Adrenal gland (tissue), 12 donors: ENCODE measurements around the gene HYOU1. TPM values are rescaled to one million over a fixed set of nuclear protein-coding genes. Genes with fewer than 3 reads are reported as not detected.
"Not testable (repeated sequence)": the region's sequence is repeated elsewhere in the genome, so short reads cannot be mapped to it uniquely, and the experiment has no call there.

ENCODE experiments used
- DNase-seq, 7 donors: peaks; one replicate each; pipeline ENCODE4 v3.0.0-alpha.2; 2019 to 2020
- H3K27ac ChIP-seq, 5 donors: fragments of 200-600 bp; sonication (generic) in 4 of 5; 1 replicate in 3 of 5; 2 replicates in 2 of 5; pipeline versions ENCODE4 v1.5.1 to v1.8.0; 2016 to 2020; ENCODE audit warnings: mild to moderate bottlenecking in 1 of 5
- H3K27me3 ChIP-seq: fragments of 200-600 bp; 2 replicates; pipeline ENCODE4 v1.8.0; 2021
- H3K36me3 ChIP-seq, 2 donors: fragments of 200-600 bp; replicated peaks in 1 of 2; 1 replicate in 1 of 2; 2 replicates in 1 of 2; pipeline versions ENCODE4 v1.5.1 to v1.8.0; 2018 to 2022
- H3K4me1 ChIP-seq, 2 donors: fragments of 200-600 bp; replicated peaks in 1 of 2; 1 replicate in 1 of 2; 2 replicates in 1 of 2; pipeline versions ENCODE4 v1.5.1 to v1.8.0; 2018 to 2021
- H3K4me3 ChIP-seq, 4 donors: fragments of 200-600 bp; sonication (generic) in 3 of 4; one replicate each; pipeline ENCODE4 v1.5.1; 2016 to 2018
- H3K9me3 ChIP-seq, 3 donors: fragments of 200-600 bp; sonication (generic) in 1 of 3; replicated peaks in 1 of 3; 1 replicate in 2 of 3; 2 replicates in 1 of 3; pipeline versions ENCODE4 v1.5.1 to v1.8.0; 2016 to 2021
- CTCF ChIP-seq, 6 experiments: fragments of 450-650 bp in 4 of 6; fragments of 200-600 bp in 2 of 6; sonication (generic) in 1 of 6; IDR thresholded peaks; 1 replicate in 5 of 6; 2 replicates in 1 of 6; pipeline versions ENCODE4 v1.5.1 to v1.8.0; 2016 to 2021; ENCODE audit warnings: antibody characterized with exemption in 6 of 6, mild to moderate bottlenecking in 2 of 6, moderate library complexity in 1 of 6
- POLR2A ChIP-seq, 2 donors: fragments of 450-650 bp; IDR thresholded peaks; one replicate each; pipeline ENCODE4 v1.6.1; 2017; ENCODE audit warnings: antibody characterized with exemption in 2 of 2, mild to moderate bottlenecking in 2 of 2, moderate library complexity in 1 of 2
- WGBS, 4 donors: extraction: QIAGEN DNeasy Blood & Tissue Kit in 2 of 4; methylation state at CpG; one replicate each; pipeline versions ENCODE4 v1.1.5 to v1.1.7; 2013 to 2017; 5-methylcytosine and 5-hydroxymethylcytosine counted together
- intact Hi-C, 2 donors: fragments of 100-400 bp; cut with DNase I; formaldehyde crosslinking; loops; one replicate each; pipeline versions ENCODE4 v1.14.1 to v1.15.0; 2022 to 2023
- polyA plus RNA-seq, 3 donors: library from polyadenylated mRNA; stranded (reverse); fragments of 200-250 nt in 2 of 3; fragments of 350-450 nt in 1 of 3; fragmentation: Illumina TruSeq in 1 of 3; extraction: RNeasy Lipid Tissue Mini Kit (QIAGEN cat#74804) in 1 of 3; gene quantifications; one replicate each; pipeline ENCODE4 v1.2.3, GENCODE V29; 2013 to 2014
- total RNA-seq, 9 donors: library from RNA; depleted of rRNA in 4 of 9; stranded (reverse); fragments of >200 nt in 4 of 9; fragments of 120-200 nt in 1 of 9; fragmentation: NEBNext Ultra II Directional in 1 of 9; extraction: Animal tissue kit (Norgen Biotek cat#: 25700) in 1 of 9; gene quantifications; one replicate each; pipeline versions ENCODE4 v1.1.0 to v1.2.4, GENCODE V29; 2013 to 2023
- donor health status: healthy with polysubstance abuse.
- donor health status: Bipolar disorder and iron deficiency.
- donor health status: DM: yes; HTN: yes; CAD: no.
- donor health status: DM: no; HTN: no; CAD: no.
- donor health status: DM: no; HTN: no; CAD: no.
- donor health status: DM: yes; HTN: yes; CAD: no.

The HYOU1 gene
- total and polyA plus RNA-seq, 12 donors, result 43.5 to 301 (median 69.3) TPM

DNA sequence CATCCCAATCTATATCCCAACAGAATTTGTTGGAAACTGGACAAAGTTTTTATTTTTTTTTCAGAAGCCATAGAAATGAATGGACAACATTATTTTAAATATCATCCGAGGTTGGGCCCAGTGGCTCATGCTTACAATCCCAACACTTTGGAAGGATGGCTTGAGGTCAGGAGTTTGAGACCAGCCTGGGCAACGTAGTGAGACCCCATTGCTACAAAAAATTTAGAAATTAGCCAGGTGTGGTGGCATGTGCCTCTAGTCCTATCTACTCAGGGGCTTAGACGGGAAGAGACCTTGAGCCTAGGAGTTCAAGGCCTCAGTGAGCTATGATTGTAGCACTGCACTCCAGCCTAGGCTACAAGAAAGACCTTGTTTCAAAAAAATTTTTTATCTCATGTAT lies 22.2 kb downstream of the HYOU1 start:
- intact Hi-C loops, result no loop called here

GRCh38 chr11:119033421-119033820 lies 23.6 kb downstream of the HYOU1 start:
- H3K9me3 ChIP-seq, H3K36me3 ChIP-seq, H3K4me3 ChIP-seq, intact Hi-C loops, DNase-seq, H3K27me3 ChIP-seq, H3K27ac ChIP-seq: not testable (repeated sequence)
- H3K4me1 ChIP-seq, result peaks cover 5 to 18% of the 10 kb centered on the region in 2 donors
- WGBS, 4 donors, result 76 to 85% (median 81%) methylated on average over 10 of the region's 10 CpGs

More for the DNA sequence above, 22.2 kb downstream of the HYOU1 start:
- no peak overlapping the region for H3K4me3 ChIP-seq
- no peaks in the 10 kb centered on the region for H3K36me3 ChIP-seq
- H3K4me1 ChIP-seq, result peaks cover 4% of the 10 kb centered on the region in 2 donors
- DNase-seq, result no peak
- no peaks in the 10 kb centered on the region for H3K9me3 ChIP-seq
- H3K27me3 ChIP-seq, result no peaks in the 10 kb centered on the region
- no peak overlapping the region for H3K27ac ChIP-seq
- 64 to 73% (median 66%) methylated on average over 3 of the region's 3 CpGs for WGBS, 4 donors
- no peak for TF ChIP-seq POLR2A (IDR thresholded peaks at IDR 0.05)
- TF ChIP-seq CTCF (IDR thresholded peaks at IDR 0.05), result no peak

- H3K27ac ChIP-seq, result no peak overlapping the region
- DNase-seq, result no peak
- 69 to 80% (median 74%) methylated on average over 7 to 9 of the region's 9 CpGs for WGBS, 4 donors
- intact Hi-C loops, result no loop called here
- peaks cover 5 to 20% of the 10 kb centered on the region in 2 donors for H3K4me1 ChIP-seq
- H3K36me3 ChIP-seq, result peaks cover 0 to 2% of the 10 kb centered on the region in 2 donors
- no peak overlapping the region for H3K4me3 ChIP-seq
- no peaks in the 10 kb centered on the region for H3K9me3 ChIP-seq
- TF ChIP-seq POLR2A (IDR thresholded peaks at IDR 0.05) (no peak), CTCF (IDR thresholded peaks at IDR 0.05) (no peak)
- H3K27me3 ChIP-seq, result no peaks in the 10 kb centered on the region
Measured at GRCh38 chr11:119031912-119032280, 25.1 kb downstream of the HYOU1 start.

DNA sequence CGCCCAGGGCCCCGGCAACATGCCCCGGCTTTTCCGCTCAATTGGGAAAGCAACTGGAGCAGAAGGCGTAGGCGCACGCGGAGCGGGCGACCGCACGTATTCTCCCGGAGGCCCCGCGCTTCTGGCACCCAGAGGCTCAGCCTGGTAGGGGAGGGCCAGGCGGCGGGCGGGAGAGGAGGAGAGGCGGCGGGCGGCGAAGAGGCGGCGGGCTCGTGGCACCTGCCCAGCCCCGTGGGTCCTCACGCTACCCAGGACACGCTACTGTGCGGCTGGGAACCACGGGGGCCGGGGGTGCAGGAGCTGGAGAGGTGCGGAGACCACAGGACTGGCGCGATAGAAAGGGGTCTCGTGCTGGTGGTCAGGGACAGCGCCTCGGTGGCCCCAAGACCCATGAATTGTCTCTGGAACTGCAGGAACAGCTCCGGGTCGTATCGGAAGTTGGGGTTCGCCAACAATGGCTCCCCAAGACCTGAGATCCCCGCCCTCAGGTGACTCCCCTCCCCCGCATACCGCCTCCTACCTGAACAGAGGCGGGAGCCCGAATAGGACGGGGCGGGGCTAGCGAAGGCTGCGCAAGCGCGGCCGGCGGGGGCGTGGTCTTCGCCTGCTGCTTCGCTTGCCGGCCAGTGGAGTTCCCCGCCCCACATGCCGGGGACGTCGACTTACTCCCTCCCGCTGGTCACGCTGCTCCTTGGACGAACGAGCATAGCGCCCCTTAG lies 26.5 kb downstream of the HYOU1 start, which contains the start of gene SLC37A4:
SLC37A4 (minus strand) TSS at position 549 of the 719 bp plus-strand sequence.
- intact Hi-C loops, result no loop called here
- Histone ChIP-seq H3K4me3 (peak within 1 kb of the TSS; percentile 56 to 72 (median 64)), H3K9me3 (no peaks in the 10 kb centered on the region), H3K27me3 (no peaks in the 10 kb centered on the region), H3K36me3 (peaks cover 0 to 6% of the 10 kb centered on the region in 2 donors), H3K4me1 (peaks cover 5 to 20% of the 10 kb centered on the region in 2 donors), H3K27ac (peak within 1 kb of the TSS in 4 of 5 donors; percentile 29 to 79 (median 49))
- WGBS, 4 donors, result 0 to 2% (median 1%) methylated on average over 30 to 67 of the region's 67 CpGs
- peak; percentile 98 to 99 (median 99) for DNase-seq
- TF ChIP-seq CTCF (IDR thresholded peaks at IDR 0.05) (peak in 3 of 6 experiments; percentile 79 to 95 (median 92)), POLR2A (IDR thresholded peaks at IDR 0.05) (peak; percentile 19 to 55)

DNA sequence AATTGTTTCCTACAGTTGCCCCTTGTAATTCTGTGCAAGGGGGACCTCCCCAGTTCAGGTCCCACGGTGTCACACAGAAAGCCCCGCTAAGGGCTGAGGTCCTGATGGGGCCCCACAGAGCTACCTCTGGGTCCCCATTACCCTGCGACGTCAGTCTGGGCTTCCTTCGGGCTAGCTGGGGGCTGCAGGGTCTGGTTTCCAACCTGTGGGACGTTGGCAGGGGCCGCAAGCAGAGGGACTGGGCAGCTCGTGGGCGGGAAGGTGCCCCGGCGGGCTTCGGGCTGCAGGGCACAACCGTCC lies 27.0 kb downstream of the HYOU1 start:
- no peak for DNase-seq
- peak overlapping the region in 2 of 5 donors; percentile 63 to 79 for H3K27ac ChIP-seq
- TF ChIP-seq POLR2A (IDR thresholded peaks at IDR 0.05), result no peak
- TF ChIP-seq CTCF (IDR thresholded peaks at IDR 0.05), result no peak

More for the DNA sequence above, 27.0 kb downstream of the HYOU1 start:
- intact Hi-C loops, result no loop called here
- peak overlapping the region; percentile 56 to 72 (median 64) for H3K4me3 ChIP-seq
- H3K27me3 ChIP-seq, result no peaks in the 10 kb centered on the region
- peaks cover 0 to 11% of the 10 kb centered on the region in 2 donors for H3K36me3 ChIP-seq
- no peaks in the 10 kb centered on the region for H3K9me3 ChIP-seq
- H3K4me1 ChIP-seq, result peaks cover 5 to 20% of the 10 kb centered on the region in 2 donors
- 4 to 10% (median 8%) methylated on average over 5 to 13 of the region's 13 CpGs for WGBS, 4 donors
